RKO (cell line): ENCODE results near the gene LRRC75A.
"Not testable (repeated sequence)": the region's sequence is repeated elsewhere in the genome, so short reads cannot be mapped to it uniquely, and the experiment has no call there.

ENCODE experiments used
- DNase-seq: peaks from one replicate; pipeline ENCODE4 v3.0.0-alpha.2; 2016; ENCODE audit warnings: low spot score

Gene LRRC75A

GRCh38 chr17:16398270-16399267 is 93.4 kb downstream of the LRRC75A start:
- DNase-seq: no peak

- not testable (repeated sequence) for DNase-seq
These were observed 95.3 kb downstream of the LRRC75A start for GRCh38 chr17:16396693-16397092.

- not testable (repeated sequence) for DNase-seq
These were observed 96.1 kb downstream of the LRRC75A start for GRCh38 chr17:16395887-16396286.

GRCh38 chr17:16392491-16392890 is 99.5 kb downstream of the LRRC75A start:
- DNase-seq: not testable (repeated sequence)
